Fibroblast of lung (primary cell): ENCODE results near the gene ZNF451. TPM values are rescaled to one million over a fixed set of nuclear protein-coding genes. Genes with fewer than 3 reads are reported as not detected.

Experiments
- DNase-seq, 2 donors: peaks; one replicate each; pipeline versions ENCODE4 v3.0.0 to v3.0.0-alpha.2; 2010; ENCODE audit warnings: low read depth in 2 of 2
- H2AFZ ChIP-seq: 2 replicates; pipeline ENCODE4 v1.5.1; 2012; ENCODE audit warnings: low read length, control low read depth, inconsistent platforms
- H3K27ac ChIP-seq: 2 replicates; pipeline ENCODE4 v1.5.1; 2011; ENCODE audit warnings: low read length, control low read depth; ENCODE audit not compliant: insufficient read depth
- H3K27me3 ChIP-seq: 2 replicates; pipeline ENCODE4 v1.5.1; 2011; ENCODE audit warnings: mild to moderate bottlenecking, low read length; ENCODE audit not compliant: control insufficient read depth, insufficient read depth
- H3K36me3 ChIP-seq: 2 replicates; pipeline ENCODE4 v1.5.1; 2011; ENCODE audit warnings: low read length; ENCODE audit not compliant: control insufficient read depth, insufficient read depth
- H3K4me1 ChIP-seq: 2 replicates; pipeline ENCODE4 v1.5.1; 2011; ENCODE audit warnings: low read length; ENCODE audit not compliant: control insufficient read depth, insufficient read depth; ENCODE audit errors: extremely low read depth
- H3K4me2 ChIP-seq: 2 replicates; pipeline ENCODE4 v1.5.1; 2011; ENCODE audit warnings: low read length, control low read depth; ENCODE audit not compliant: insufficient read depth; ENCODE audit errors: extremely low read depth
- H3K4me3 ChIP-seq, 4 experiments: fragments of 200-600 bp in 1 of 4; sonication (generic) in 1 of 4; replicated peaks in 1 of 4; 2 replicates each; pipeline ENCODE4 v1.5.1; 2011 to 2016; ENCODE audit warnings: low read length in 4 of 4, low read depth in 3 of 4, mild to moderate bottlenecking in 3 of 4, control low read depth in 2 of 4, inconsistent platforms in 1 of 4, mixed read lengths in 1 of 4; ENCODE audit not compliant: insufficient read depth in 1 of 4; ENCODE audit errors: control extremely low read depth in 1 of 4
- H3K79me2 ChIP-seq: 2 replicates; pipeline ENCODE4 v1.5.1; 2012; ENCODE audit warnings: mild to moderate bottlenecking, low read length, inconsistent platforms; ENCODE audit not compliant: control insufficient read depth, insufficient read depth
- H3K9ac ChIP-seq: 2 replicates; pipeline ENCODE4 v1.5.1; 2011; ENCODE audit warnings: mild to moderate bottlenecking, low read length, control low read depth; ENCODE audit not compliant: insufficient read depth
- H3K9me3 ChIP-seq: 2 replicates; pipeline ENCODE4 v1.5.1; 2012; ENCODE audit warnings: low read depth, low read length; ENCODE audit not compliant: control insufficient read depth, insufficient read depth
- H4K20me1 ChIP-seq: 2 replicates; pipeline ENCODE4 v1.5.1; 2011; ENCODE audit warnings: low read length; ENCODE audit not compliant: control insufficient read depth, insufficient read depth; ENCODE audit errors: extremely low read depth
- EZH2 ChIP-seq: IDR thresholded peaks from 2 replicates; pipeline ENCODE4 v1.5.1; 2012; ENCODE audit warnings: low read length, control low read depth, mild to moderate bottlenecking; ENCODE audit errors: missing control alignments
- polyA plus RNA-seq, 2 donors: library from polyadenylated mRNA; depleted of rRNA in 1 of 2; stranded (reverse) in 1 of 2; unstranded in 1 of 2; fragments of >200 nt; gene quantifications; 2 replicates each; pipeline ENCODE4 v1.2.1, GENCODE V29; 2011 to 2012; ENCODE audit warnings: missing spikeins in 1 of 2
- total RNA-seq: library from RNA; depleted of rRNA; stranded (reverse); fragments of >200 nt; gene quantifications from 2 replicates; pipeline ENCODE4 v1.2.1, GENCODE V29; 2014
- TF ChIP-seq, protein P1 (sequence below), 2 donors: IDR thresholded peaks in 1 of 2; conservative IDR thresholded peaks in 1 of 2; 1 replicate in 1 of 2; 2 replicates in 1 of 2; pipeline ENCODE4 v1.5.1; 2011 to 2012; ENCODE audit warnings: low read length in 2 of 2, control low read depth in 1 of 2, inconsistent platforms in 1 of 2, low read depth in 1 of 2, mild to moderate bottlenecking in 1 of 2

Gene ZNF451
- total and polyA plus RNA-seq, 2 donors (not counting 1 experiment from before 2014, with no cell fraction given) = 30.0 to 74.6 TPM

DNA sequence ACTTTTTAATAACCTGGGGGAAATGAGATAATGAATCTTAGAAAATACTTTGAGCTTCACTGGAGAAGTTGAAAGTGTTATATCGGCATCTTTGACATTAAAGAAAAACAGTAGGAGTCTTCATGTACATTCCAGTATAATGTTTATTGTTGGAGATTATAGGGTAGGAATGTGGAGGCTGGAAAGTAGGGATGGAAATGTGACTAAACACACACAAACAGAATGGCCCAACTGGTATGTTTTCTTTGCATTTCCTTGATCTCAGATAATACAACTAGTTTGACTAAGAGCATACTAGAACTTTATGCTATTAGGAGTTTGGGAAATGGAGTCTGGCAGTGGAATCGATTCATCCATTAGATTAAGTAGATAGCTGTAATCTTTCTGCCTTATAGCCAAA, 72.0 kb downstream of the ZNF451 start:
- Histone ChIP-seq H2AFZ (no peak overlapping the region), H3K79me2 (no peaks in the 10 kb centered on the region), H3K27ac (no peak overlapping the region), H4K20me1 (no peaks in the 10 kb centered on the region), H3K36me3 (no peaks in the 10 kb centered on the region), H3K4me1 (no peaks in the 10 kb centered on the region), H3K4me3 (no peak overlapping the region), H3K27me3 (no peaks in the 10 kb centered on the region), H3K9me3 (no peaks in the 10 kb centered on the region), H3K4me2 (no peak overlapping the region), H3K9ac (no peak overlapping the region)
- no peak for DNase-seq
- TF ChIP-seq, protein P1, sequence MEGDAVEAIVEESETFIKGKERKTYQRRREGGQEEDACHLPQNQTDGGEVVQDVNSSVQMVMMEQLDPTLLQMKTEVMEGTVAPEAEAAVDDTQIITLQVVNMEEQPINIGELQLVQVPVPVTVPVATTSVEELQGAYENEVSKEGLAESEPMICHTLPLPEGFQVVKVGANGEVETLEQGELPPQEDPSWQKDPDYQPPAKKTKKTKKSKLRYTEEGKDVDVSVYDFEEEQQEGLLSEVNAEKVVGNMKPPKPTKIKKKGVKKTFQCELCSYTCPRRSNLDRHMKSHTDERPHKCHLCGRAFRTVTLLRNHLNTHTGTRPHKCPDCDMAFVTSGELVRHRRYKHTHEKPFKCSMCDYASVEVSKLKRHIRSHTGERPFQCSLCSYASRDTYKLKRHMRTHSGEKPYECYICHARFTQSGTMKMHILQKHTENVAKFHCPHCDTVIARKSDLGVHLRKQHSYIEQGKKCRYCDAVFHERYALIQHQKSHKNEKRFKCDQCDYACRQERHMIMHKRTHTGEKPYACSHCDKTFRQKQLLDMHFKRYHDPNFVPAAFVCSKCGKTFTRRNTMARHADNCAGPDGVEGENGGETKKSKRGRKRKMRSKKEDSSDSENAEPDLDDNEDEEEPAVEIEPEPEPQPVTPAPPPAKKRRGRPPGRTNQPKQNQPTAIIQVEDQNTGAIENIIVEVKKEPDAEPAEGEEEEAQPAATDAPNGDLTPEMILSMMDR (conservative IDR thresholded peaks at IDR 0.05 in 1 of 2, IDR thresholded peaks at IDR 0.05 in 1 of 2; ENCODE audit: low read depth in 1 of 2, low read length in 2 of 2) = no peak
- no peak for TF ChIP-seq EZH2

DNA sequence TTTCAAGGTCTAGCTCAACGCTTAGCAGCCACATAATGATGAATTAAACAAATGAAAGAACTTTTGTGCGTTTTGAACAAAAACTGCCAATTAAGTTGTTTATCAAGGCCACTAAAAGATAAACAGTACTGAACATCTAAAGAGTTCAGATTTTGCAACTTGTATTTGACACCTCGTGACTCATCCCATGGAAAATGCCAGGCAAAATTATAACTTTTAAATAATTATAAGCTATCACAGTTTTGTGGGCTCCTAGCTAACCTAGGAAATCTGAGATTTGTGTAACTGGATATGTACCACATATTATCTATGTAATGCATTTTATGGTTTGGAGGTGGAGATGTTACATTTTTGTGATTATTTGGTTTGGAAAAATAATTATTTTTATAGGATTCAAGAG, 72.5 kb downstream of the ZNF451 start:
- Histone ChIP-seq H3K27me3 (no peaks in the 10 kb centered on the region), H3K4me3 (no peak overlapping the region), H3K9ac (no peak overlapping the region), H3K36me3 (no peaks in the 10 kb centered on the region), H3K4me1 (no peaks in the 10 kb centered on the region), H4K20me1 (no peaks in the 10 kb centered on the region), H2AFZ (no peak overlapping the region), H3K9me3 (no peaks in the 10 kb centered on the region), H3K4me2 (no peak overlapping the region), H3K79me2 (no peaks in the 10 kb centered on the region), H3K27ac (no peak overlapping the region)
- no peak for TF ChIP-seq EZH2
- TF ChIP-seq, protein P1 (conservative IDR thresholded peaks at IDR 0.05 in 1 of 2, IDR thresholded peaks at IDR 0.05 in 1 of 2; ENCODE audit: low read depth in 1 of 2, low read length in 2 of 2) = no peak
- DNase-seq = peak; percentile 14 to 44

DNA sequence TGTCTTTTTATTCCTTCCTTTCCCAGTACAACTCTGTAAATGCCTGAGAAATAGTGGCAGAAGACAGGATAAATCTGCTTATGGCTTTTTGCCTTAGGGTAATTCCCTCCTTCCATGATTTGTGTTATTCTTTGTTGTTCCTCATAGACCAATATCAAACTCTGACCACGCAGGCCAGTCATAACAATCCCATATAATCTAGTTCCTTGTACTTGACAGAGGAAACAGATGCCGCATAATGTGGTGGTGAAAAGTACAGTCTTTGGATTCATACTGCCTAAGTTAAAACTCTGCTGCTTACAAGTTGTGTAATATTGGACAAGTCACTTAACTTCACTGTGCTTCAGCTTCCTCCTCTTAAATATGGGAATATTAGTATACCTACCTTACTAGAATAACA, 74.0 kb downstream of the ZNF451 start:
- Histone ChIP-seq H3K4me3 (no peak overlapping the region), H3K9ac (no peak overlapping the region), H3K9me3 (no peaks in the 10 kb centered on the region), H4K20me1 (no peaks in the 10 kb centered on the region), H3K36me3 (no peaks in the 10 kb centered on the region), H3K27ac (no peak overlapping the region), H3K27me3 (no peaks in the 10 kb centered on the region), H3K4me1 (no peaks in the 10 kb centered on the region), H2AFZ (no peak overlapping the region), H3K4me2 (no peak overlapping the region), H3K79me2 (no peaks in the 10 kb centered on the region)
- TF ChIP-seq, protein P1 (conservative IDR thresholded peaks at IDR 0.05 in 1 of 2, IDR thresholded peaks at IDR 0.05 in 1 of 2; ENCODE audit: low read depth in 1 of 2, low read length in 2 of 2) = no peak
- TF ChIP-seq EZH2 = no peak
- no peak for DNase-seq
